Measurements from ENCODE around the gene ALKBH5.
"Not testable (repeated sequence)": the region's sequence is repeated elsewhere in the genome, so short reads cannot be mapped to it uniquely, and the experiment has no call there.

The ALKBH5 gene

DNA sequence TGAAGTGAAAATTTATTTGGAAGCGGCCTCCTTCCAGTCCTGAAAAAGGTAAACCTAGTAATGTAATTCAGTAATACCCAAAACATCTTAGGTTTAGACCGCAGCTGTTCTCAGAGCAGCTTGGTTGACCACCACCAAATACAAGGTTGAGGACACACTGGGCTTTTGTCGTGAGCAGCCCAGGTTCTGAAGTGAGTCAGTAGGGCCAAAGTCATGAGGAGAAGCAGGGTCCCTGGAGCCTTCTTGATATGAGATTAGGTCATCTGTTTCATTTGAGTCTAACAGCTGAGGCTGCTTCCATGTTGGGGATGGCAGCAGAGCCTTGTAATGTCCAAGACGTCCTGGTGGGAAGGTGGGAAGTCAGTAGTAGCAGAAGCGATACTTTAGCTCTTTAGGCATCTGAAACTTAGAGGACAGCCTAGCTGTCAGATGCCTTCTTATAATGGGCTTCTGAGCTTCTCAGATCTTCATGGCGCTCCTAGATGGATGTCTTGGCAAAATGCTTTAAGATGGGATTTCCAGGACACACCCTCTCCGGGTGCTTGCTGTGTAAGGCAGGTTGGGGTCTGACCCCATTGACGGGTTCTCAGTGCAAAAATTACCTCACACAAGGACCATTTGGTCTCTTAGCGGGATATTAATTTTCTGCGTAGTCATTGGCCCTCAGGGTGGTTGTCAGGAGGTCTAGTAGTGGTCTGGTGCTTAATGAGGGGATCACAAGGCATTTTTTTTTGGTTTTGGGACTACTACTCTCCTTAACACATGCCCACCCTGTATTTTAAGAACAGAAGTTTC, 2.4 kb downstream of the ALKBH5 start:
- DNase-seq (ENCODE audit: low read depth) = no peak

DNA sequence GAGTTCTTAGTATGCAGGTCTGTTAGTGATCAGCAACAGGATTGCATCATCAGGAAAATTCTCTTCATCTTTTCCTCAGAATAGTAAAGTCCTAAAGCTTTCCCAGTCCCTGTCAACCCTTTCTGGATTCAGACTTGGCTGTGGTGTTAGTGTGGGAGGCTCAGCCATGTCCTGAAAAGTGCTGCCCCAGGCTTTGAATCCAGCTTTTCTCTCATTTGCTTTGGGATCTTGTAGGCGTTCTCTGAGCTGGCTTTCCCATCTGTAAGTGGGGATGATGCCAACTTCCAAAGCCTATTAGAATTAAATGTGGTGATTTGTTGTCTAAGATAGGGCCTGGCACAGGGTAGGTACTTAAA, 3.0 kb downstream of the ALKBH5 start:
- DNase-seq (ENCODE audit: low read depth) = no peak

DNA sequence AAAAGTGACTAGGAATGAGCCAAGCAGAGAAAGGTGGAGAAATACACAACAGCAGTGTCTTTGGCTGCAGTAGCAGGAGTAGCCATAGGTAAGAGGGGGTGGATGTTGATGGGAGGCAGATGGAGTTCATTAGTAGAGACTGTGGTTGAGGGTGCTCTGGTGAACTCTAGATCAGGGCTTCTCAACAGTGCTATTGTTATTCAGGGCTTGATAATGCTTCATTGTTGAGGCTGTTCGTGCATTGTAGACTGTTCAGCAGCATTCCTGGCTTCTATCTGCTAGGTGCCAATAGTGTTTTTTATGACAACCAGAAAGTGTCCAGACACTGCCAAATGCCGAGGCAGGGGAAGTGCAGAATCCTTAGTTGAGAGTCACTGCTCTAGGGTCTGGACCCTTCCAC, 3.6 kb downstream of the ALKBH5 start:
- DNase-seq (ENCODE audit: low read depth) = no peak

DNA sequence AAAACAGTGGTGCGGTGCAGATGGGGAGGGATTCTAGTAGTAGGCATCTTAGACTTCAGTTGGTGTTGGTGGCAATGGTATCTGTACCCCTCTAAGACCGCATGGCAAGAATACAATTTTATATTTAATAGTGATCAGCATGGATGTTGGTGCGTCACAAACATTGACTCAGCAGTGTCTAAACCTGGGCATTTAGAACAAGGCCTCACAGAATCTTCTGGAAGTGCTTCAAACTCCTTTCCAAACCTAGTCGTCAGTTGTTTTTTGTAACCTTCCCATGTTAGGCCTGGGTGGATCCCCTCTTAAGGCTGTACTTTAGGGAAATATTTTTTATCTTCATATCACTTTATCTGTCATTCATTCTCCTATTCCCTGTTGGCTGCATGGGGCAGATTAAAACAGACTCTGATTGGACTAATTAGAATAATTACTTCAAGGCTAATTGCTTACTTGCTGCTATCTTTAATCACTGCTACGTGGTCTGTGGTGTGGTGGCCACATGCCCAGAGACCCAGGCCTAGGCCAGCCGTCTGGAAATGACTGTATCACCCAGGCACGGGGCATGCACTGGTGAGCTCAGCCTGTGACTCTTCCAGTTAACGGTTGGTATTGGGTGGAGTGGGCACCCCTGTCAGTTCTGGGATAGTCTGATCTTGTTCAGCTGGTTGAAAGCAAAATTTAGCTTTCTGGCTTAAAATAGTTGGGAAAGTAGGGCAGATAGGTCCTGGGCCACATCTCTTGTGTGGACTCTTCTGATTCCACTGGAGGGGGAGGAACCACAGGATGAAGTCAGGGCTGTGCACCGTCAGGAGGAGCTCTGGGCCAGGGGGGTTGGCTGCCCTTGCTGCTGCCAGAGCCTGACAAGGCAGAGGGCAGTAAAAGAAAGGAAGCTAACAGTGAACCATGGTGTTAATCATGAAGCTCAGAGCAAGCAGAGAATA, 4.5 kb downstream of the ALKBH5 start:
- DNase-seq (ENCODE audit: low read depth) = no peak

DNA sequence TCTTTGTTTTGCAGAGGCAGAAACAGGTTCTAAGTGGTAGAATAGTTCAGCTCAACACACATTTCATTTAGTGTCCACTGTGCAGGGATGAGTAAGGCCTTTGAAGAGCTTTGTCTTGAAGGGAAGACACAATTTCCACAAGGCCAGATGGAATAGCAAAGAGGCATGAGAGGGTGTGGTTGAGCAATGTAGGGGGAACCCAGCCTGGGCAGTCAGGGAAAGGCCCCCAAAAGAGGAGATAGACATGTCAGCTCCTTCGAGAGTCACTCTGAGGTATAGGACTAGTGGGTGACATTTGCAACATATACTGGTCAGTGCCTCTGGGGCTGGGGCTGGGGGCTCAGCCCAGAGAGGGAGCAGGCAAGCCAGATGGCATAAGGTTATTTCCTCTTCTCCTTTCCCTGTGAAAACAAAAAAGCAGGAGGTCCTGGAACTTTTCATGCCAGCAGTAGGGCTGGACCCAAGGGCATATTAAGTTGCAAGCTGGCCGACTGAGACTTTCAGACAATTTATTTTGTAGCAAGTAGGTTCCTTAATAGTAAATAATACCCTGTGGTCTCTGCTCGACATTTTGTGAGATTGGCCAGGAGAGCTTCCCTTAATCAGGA, 7.1 kb downstream of the ALKBH5 start:
- DNase-seq (ENCODE audit: low read depth) = no peak

DNA sequence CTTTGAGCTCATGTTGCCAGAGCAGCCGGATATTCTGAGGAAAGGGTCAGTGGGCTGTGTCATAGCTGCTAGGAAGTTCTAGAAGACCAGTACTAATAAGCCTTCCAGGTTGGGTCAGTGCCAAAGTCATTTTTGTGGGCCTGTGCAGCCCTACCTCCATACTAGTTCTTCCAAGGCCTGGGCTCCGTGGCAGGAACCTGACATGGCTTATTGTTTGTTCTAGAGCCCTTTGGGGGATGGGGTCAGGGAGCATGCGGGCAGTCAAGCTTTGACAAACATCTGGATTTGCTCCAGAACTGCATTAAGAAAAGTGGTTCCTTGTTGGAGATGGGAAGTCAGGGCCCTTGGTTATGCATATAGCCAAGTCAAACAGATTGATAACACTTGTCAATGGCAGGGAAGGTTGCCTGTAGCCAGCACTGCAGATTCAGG, 7.6 kb downstream of the ALKBH5 start:
- no peak for DNase-seq (ENCODE audit: low read depth)

DNA sequence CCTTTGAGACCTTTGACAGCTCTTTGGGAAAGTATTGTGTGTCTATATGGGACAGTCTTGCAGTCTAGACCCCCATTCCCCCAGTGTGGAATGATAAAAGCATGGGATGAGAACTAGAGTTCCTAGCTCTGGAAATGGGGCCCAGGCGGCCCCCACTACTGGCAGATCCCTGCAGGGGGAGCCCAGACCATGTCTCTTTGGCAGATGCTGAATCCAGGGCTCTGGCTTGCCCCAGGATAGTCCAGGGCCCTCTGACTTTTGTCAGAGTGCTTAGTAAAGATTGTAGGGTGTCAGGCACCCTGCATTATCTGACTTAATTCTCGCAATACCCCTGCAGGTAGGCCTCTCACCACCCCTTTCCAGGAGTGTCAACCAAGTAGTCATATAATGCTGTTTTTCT, 8.3 kb downstream of the ALKBH5 start:
- DNase-seq (ENCODE audit: low read depth) = no peak

DNA sequence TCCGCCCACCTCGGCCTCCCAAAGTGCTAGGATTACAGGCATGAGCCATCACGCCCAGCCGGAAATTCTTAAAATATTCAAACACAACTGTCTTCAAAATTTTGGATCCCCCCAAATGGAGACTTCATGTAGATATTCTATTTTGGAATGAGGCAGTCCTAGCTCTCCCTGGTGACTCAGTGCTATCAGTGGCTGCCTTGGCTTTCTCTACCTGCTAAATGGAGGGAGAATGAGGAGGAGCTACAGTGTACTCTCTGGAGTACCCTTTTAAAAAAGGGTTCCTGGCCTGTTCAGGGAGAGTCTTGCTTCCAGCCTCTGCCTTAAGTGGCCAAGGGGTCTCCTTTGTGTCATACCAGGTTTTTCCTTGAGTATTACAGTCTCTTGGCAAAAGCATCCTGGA, 10.8 kb downstream of the ALKBH5 start:
- DNase-seq (ENCODE audit: low read depth) = no peak

DNA sequence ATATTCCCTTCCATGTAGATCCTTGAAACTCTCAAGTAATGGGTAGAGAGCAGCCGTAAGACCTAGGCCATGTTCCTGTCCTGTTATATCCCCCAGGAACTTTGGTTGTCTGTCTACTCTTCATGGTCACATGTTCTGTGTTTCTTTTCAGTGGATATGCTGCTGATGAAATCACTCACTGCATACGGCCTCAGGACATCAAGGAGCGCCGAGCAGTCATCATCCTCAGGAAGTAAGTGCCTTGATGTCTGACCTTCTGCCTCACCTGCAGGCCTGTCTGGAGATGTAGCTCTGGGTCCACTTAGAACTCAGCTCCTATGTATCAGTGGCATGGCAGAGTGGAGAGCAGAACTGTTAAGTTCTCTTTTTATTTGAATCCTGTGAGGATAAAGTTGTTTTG, 11.2 kb downstream of the ALKBH5 start:
- DNase-seq (ENCODE audit: low read depth) = no peak

DNA sequence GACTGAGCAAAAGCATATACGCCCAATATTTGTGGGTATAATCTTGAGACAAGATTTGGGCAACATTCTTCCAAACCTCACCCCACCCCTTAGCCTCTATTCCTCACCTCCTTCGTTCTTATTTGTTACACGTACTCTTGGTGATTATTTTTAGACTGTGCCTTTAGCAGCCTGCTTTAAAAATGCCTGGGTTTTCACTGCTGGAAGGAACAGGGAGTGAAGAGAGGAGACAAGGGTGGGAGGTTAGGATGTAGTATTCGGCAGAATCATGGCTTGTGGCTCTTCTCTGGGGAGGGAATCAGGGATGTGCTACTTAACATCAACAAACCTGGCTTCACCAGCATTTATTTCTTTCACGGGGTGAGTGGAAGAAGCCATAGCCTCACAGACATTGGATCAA, 11.6 kb downstream of the ALKBH5 start:
- no peak for DNase-seq (ENCODE audit: low read depth)

DNA sequence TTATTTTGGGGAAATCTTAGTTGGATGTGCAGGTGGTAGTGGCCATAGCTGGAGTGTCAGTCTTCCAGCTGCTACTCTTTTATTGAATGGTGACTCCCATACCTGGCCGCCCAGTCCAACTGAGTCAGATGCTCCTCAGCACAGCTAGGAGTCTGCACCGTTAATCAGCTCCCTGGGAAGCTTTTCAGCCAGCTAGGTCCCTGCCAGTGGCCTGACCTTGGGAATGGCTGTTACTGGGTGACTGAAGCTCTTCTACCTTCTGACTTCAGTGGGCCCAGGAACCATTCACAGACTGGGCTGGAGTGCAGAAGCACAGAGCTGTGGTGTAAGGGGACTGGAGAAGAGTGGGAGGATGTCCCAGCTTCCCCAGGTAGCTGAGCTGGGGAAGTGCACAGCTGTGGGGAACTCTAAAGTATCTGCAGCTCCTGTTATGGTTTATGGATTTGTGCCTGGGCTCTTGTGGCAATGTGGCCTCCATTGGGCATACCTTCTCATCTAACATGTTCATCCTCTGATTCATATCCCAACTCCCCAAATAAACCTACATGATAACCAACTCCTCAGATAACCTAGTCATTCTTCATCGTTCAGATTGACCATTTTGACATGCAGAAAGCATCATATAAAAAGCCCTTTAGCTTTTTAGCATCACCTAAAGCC, 14.0 kb downstream of the ALKBH5 start:
- no peak for DNase-seq (ENCODE audit: low read depth)

DNA sequence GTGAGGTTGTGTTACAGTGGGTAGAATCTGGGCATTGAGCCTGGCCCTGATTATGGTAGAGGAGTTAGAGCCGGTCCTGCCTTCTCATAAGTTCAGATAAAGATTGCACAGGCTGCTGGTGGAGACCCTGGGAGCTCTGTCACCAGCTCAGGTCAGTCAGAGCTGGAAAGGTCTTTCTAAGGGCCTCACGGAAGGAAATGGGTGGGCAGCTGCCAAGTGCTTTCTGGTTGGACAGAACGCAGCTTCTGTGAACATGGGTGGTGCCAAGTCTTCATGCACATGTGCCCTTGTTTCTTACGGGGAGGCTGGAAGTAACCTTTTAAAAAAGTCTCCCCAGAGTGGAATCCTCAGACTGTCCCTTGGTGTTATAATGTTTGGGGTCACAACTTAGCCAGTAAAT, 14.9 kb downstream of the ALKBH5 start:
- DNase-seq (ENCODE audit: low read depth) = no peak

DNA sequence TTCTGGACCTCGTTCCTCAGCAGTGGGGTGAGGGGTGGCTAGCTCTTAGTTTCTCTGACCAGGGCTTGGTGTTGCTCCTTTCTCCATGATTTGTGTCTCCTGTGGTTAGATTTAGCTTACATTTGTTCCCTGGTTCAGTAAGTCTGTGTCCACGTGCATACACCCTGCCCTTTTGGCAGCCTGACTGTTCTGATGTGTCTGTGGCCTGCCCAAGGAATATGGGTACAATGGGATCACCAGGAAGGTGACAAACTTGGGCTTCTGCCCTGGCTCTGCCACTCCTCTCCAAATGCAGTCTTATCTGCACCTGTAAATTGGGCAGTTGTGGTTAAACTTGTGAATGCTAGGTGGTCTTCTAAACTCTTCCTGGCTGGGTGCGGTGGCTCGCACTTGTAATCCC, 17.5 kb downstream of the ALKBH5 start:
- no peak for DNase-seq (ENCODE audit: low read depth)

DNA sequence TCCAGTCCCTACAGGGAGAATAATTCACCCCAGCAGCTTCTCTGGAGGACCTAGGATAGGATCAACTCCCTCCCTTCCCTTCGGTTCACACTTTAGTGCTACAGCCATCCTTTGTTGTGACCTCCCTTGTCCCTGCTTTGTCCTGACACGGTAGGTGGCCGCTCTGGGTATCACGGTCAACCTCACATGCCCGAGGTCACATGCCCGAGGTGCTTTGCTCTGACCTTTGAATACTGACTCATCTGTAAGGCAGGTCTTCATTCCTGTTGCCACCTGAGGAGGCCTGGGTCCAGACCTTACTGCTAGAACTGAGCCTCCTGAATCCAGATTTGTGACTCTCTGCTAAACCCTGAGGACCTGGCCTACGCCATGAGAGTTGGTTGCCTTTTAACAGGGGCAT, 19.7 kb downstream of the ALKBH5 start:
- DNase-seq (ENCODE audit: low read depth) = no peak

DNA sequence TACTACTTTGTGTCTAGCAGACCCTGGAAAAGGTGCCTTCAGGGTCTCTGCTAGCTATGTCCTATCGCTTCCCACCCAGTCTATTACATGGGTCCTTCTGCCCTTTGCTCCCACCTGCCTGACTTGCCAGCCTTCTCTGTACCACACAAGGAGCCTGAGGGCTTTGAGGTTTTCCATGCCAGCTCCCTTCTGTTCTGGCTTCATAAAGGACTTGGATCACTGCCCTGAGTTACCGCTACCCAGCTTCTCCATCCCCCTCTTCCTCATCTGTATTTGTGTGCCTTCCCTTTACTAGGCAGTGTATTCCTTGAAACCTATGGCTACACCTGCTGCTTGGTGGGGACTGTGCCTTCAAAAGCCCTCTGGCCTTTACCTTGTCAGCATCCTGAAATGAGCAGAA, 22.2 kb downstream of the ALKBH5 start:
- DNase-seq (ENCODE audit: low read depth) = no peak

DNA sequence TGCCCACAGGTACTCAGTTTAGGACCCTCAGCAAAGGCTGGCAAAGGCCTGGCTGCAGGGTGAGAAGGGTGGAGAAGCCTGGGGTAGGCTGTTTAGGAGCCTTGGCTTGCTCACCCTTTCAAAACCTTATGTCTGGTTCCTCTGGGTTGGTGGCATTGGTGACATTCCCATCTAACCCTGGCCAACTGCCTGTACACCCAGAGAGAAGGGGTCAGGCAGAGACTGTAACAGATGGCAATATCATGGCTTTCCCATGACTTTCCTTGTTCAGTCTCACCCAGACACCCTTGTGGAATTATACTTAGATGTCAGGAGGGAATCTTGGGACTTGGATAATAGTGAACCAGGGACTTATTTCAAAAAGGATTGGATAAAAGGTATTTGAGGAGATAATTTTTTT, 23.3 kb downstream of the ALKBH5 start:
- DNase-seq (ENCODE audit: low read depth) = no peak

DNA sequence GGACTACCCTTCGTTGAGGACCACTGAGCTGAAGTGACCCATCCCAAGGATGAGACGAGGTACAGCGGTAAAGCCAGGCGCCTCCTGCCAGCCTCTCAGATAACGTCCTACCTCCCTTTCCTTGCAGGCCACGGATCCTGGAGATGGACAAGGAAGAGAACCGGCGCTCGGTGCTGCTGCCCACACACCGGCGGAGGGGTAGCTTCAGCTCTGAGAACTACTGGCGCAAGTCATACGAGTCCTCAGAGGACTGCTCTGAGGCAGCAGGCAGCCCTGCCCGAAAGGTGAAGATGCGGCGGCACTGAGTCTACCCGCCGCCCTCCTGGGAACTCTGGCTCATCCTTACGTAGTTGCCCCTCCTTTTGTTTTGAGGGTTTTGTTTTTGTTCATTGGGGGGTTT, 24.5 kb downstream of the ALKBH5 start:
- no peak for DNase-seq (ENCODE audit: low read depth)

DNA sequence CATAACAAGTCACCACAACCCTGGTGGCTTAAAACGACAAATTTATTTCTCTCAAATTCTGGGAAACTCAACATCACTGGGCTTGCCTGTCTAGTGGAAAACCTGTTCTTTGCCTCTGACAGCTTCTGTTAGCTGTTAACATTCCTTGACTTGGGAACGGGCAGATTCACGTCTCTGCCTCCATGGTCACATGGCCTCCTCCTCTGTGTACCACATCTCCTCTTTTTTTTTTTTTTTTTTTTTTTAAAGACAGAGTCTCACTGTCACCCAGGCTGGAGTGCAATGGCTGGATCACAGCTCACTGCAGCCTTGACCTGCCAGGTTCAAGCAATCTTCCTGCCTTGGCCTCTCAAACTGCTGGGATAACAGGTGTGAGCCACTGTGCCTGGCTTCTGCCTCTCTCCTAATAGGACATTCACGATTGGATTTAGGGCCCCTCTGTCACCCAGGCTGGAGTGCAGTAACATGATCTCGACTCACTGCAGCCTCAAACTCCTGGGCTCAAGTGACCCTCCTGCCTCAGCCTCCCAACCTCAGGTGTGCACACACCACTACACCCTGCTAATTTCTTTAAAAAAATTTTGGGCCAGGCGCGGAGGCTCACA, 30.1 kb downstream of the ALKBH5 start:
- DNase-seq (ENCODE audit: low read depth) = no peak

DNA sequence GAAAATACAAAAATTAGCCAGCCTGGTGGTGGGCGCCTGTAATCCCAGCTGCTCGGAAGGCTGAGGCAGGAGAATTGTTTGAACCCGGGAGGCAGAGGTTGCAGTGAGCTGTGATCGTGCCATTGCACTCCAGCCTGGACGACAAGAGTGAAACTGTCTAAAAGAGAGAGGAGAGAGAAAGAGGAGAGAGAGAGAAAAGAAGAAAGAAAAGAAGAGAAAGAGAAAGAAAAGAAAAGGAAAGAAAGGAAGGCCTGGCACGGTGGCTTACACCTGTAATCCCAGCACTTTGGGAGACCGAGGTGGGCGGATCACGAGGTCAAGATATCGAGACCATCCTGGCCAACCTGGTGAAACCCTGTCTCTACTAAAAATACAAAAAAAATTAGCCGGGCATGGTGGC, 33.3 kb downstream of the ALKBH5 start:
- not testable (repeated sequence) for DNase-seq (ENCODE audit: low read depth)

DNA sequence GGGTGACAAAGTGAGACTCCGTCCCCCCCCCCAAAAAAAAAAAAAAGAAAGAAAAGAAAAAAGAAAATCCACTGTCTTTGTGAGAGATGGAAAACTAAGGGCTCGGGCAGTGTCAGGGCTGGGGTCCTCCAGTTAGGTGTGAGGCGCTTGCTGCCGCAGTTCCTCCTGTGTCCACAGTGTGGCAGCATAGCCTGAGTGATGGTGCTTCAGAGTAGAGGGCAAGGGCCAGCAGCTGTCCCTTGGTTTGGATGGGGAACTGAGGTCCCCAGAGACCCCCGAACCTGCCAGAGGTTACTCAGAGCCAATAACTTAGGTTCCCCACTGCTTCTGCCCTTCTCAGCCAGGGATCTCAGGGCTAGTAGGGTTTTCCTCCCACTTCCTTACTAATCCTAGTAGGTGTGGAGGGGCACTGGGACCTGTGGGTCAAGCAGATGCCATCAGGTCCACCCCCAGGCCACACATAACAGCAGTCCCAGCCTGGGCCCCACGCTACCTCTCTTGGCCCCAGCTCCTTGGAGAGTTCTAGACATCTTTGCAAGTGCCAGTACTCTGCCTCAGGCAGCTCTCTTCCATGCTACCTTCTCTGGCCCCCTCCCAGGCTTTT, 33.9 kb downstream of the ALKBH5 start:
- peak; percentile 55 for DNase-seq (ENCODE audit: low read depth)

DNA sequence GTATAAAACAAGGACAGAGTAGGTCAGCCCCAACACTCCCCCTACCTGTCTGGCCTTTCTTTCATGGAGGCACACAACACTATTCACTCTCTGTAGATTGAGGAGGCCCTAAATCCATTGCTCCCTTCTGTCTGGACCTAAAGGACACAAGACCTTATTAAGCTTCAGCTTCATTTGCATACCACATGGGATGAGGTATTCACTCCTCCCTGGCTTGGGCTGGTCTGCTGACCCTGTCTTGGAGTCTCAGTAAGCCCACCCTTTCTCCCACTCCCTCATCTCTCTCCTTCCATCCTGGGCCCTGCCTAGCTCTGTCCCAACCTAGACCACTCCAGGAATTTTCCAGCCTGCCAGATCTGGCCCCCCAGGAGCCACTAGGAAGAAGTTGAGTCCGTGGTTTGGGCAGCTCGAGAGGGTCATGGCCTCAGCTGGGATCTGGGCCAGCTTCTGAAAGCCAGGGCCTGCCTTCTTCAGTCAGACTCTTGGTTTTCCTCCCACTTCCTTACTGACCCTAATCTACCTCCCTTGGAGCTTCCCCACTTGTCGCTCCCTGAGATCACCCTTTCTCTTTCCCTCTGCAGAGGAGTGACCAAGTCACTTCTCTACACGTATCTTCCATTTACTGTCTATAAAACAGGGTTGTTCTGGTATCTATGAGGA, 35.3 kb downstream of the ALKBH5 start:
- no peak for DNase-seq (ENCODE audit: low read depth)
